ENCODE measurements around the gene LAPTM5. TPM values are rescaled to one million over a fixed set of nuclear protein-coding genes. Genes with fewer than 3 reads are reported as not detected.

Gene LAPTM5
- total and polyA plus RNA-seq, 2 of the 13 experiments (the other 11 are each of a cell fraction or from before 2014, with no cell fraction given), result 0.41 to 0.86 TPM

GRCh38 chr1:30793209-30793608 lies 35.6 kb upstream of the LAPTM5 start:
- Histone ChIP-seq H3K4me2 (ENCODE audit: low read depth, low read length) (no peak overlapping the region), H3K79me2 (ENCODE audit: insufficient read depth, low read length) (no peaks in the 10 kb centered on the region), H2AFZ (ENCODE audit: low read length) (no peak overlapping the region), H3K9me3 (ENCODE audit: low read length) (no peaks in the 10 kb centered on the region), H3K4me1 (ENCODE audit: insufficient read depth, low read length) (peaks cover 23% of the 10 kb centered on the region), H4K20me1 (ENCODE audit: insufficient read depth, low read length) (no peaks in the 10 kb centered on the region), H3K27ac (ENCODE audit: extremely low read length, insufficient read depth, low read length) (no peak overlapping the region), H3K27me3 (ENCODE audit: control insufficient read depth in 1 of 2, insufficient read depth in 2 of 2, low read length in 2 of 2) (peaks cover 4 to 5% of the 10 kb centered on the region in 2 experiments; a peak in 2 of 5 replicates), H3K36me3 (replicated peaks in 1 of 2; ENCODE audit: control insufficient read depth in 1 of 2, insufficient read depth in 2 of 2, low read length in 2 of 2) (no peaks in the 10 kb centered on the region), H3K9ac (ENCODE audit: insufficient read depth, low read depth, low read length) (no peak overlapping the region), H3K4me3 (replicated peaks in 1 of 3; ENCODE audit: insufficient read depth in 1 of 3, low read depth in 2 of 3, low read length in 3 of 3) (no peak overlapping the region)
- DNase-seq (ENCODE audit: low spot score), result no peak
- BruUV-seq (replicated peaks), result no TSS peak
- WGBS (ENCODE audit: low lambda C conversion rate), result 61% methylated on average over 12 of the region's 16 CpGs
- FAIRE-seq, result no peak
- no peak for ATAC-seq
- CTCF ChIA-PET (ENCODE audit: low intra/inter-chr PET ratio, low total read pairs), result no interaction called here
- POLR2A ChIA-PET, result no interaction called here
- intact Hi-C loops (cut with micrococcal nuclease; ENCODE audit: unreplicated experiment), result no loop called here
- TF ChIP-seq ZNF251 (CRISPR knock-in tag; IDR thresholded peaks at IDR 0.05) (no peak), MBNL3 (CRISPR knock-in tag; conservative IDR thresholded peaks at IDR 0.05) (no peak), SNRNP70 (IDR thresholded peaks at IDR 0.05; ENCODE audit: low read depth, low read length) (no peak), CHD4 (IDR thresholded peaks at IDR 0.05; ENCODE audit: borderline replicate concordance, low read length) (no peak), HNRNPL (IDR thresholded peaks at IDR 0.05; ENCODE audit: low read depth, low read length) (no peak), ZNF674 (CRISPR knock-in tag; IDR thresholded peaks at IDR 0.05; ENCODE audit: low read depth) (no peak), SMARCC2 (IDR thresholded peaks at IDR 0.05) (no peak), ZNF646 (CRISPR knock-in tag; IDR thresholded peaks at IDR 0.05) (no peak)
- in situ Hi-C loops (cut with HindIII; ENCODE audit: extremely low pct_ligation_motif_present, low pct_unique_long_range_greater_than_20kb), result no loop called here

Measured in HepG2 (cell line).